Activated CD8-positive, alpha-beta T cell treated with anti-CD3 and anti-CD28 coated beads for 36 hours (primary cell): ENCODE results near the gene DNM3. TPM values are rescaled to one million over a fixed set of nuclear protein-coding genes. Genes with fewer than 3 reads are reported as not detected.

ENCODE experiments used
- ATAC-seq: fragments of 200-7000 bp; cut with Tn5 transposase; one replicate; pipeline ENCODE4 v1.10.0; 2021; ENCODE audit warnings: mild to moderate bottlenecking, moderate library complexity
- CTCF ChIA-PET: fragments of 350-600 bp; sonication (Branson Sonifier 250); formaldehyde crosslinking; loops from one replicate; lab custom pipeline; 2021; ENCODE audit warnings: antibody characterized with exemption; lab: Charles Lee
- POLR2A ChIA-PET: fragments of 350-600 bp; sonication (Branson Sonifier 250); formaldehyde crosslinking; loops from one replicate; lab custom pipeline; 2021; ENCODE audit warnings: antibody characterized with exemption; lab: Charles Lee
- DNase-seq: peaks from one replicate; pipeline ENCODE4 v3.0.0-alpha.2; 2020
- H3K27ac Mint-ChIP-seq: one replicate; pipeline ENCODE4 v1.8.0; 2021; ENCODE audit warnings: mild to moderate bottlenecking, mixed read lengths
- H3K27me3 Mint-ChIP-seq: one replicate; pipeline ENCODE4 v1.8.0; 2021; ENCODE audit warnings: mixed read lengths
- H3K36me3 Mint-ChIP-seq: one replicate; pipeline ENCODE4 v1.8.0; 2021; ENCODE audit warnings: low read depth, mixed read lengths
- H3K4me1 Mint-ChIP-seq: one replicate; pipeline ENCODE4 v1.8.0; 2021; ENCODE audit warnings: low read depth, mixed read lengths
- H3K4me3 Mint-ChIP-seq: one replicate; pipeline ENCODE4 v1.8.0; 2021; ENCODE audit warnings: mild to moderate bottlenecking, moderate library complexity, mixed read lengths
- H3K9me3 Mint-ChIP-seq: one replicate; pipeline ENCODE4 v1.8.0; 2021; ENCODE audit warnings: mixed read lengths
- intact Hi-C: fragments of 100-400 bp; cut with micrococcal nuclease; formaldehyde crosslinking; loops from one replicate; pipeline ENCODE4 v1.10.0; 2022
- total RNA-seq, 2 experiments: library from RNA; stranded (reverse); gene quantifications; one replicate each; pipeline ENCODE4 v1.2.3, GENCODE V29; 2021
- TF ChIP-seq, protein P1 (sequence below): fragments of 200-600 bp; IDR thresholded peaks from one replicate; pipeline ENCODE4 v1.8.0; 2022; ENCODE audit warnings: antibody characterized with exemption, mild to moderate bottlenecking

Gene DNM3
- total RNA-seq, 2 experiments from 2014 or later, result 0.58 to 1.1 TPM

DNA sequence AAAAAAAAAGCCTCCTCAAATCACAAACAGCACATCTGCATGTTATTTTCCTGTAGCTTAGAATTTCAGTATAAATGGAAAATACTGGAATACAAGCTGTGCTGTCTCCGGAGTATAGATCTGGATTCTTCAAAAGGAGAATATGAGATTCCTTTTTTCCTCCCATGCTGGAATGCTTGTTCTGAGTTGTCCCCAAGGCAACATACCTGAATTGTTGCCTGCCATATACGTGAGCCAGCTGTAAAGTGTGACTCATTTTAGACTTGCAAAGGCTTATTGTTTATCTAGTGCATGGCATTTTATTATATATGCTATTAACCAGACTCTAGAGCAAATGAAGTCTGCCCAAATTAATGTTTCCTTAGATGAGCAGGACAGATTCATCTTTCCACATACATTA is 484.2 kb downstream of the DNM3 start:
- Mint-ChIP-seq H3K27me3 (no peaks in the 10 kb centered on the region), H3K9me3 (peaks cover 4% of the 10 kb centered on the region), H3K27ac (no peak overlapping the region), H3K4me3 (no peak overlapping the region), H3K36me3 (peaks cover 4% of the 10 kb centered on the region), H3K4me1 (no peaks in the 10 kb centered on the region)
- intact Hi-C loops, result no loop called here
- ChIA-PET POLR2A (interaction anchor here (1.2 kb wide), 1 partner anchor 10 kb away, joined by 3 read pairs; no protein-coding TSS in a partner anchor), CTCF (interaction anchor here (1.0 kb wide), 1 partner anchor 17 kb away, joined by 3 read pairs; no protein-coding TSS in a partner anchor)
- ATAC-seq, result no peak
- TF ChIP-seq, protein P1, sequence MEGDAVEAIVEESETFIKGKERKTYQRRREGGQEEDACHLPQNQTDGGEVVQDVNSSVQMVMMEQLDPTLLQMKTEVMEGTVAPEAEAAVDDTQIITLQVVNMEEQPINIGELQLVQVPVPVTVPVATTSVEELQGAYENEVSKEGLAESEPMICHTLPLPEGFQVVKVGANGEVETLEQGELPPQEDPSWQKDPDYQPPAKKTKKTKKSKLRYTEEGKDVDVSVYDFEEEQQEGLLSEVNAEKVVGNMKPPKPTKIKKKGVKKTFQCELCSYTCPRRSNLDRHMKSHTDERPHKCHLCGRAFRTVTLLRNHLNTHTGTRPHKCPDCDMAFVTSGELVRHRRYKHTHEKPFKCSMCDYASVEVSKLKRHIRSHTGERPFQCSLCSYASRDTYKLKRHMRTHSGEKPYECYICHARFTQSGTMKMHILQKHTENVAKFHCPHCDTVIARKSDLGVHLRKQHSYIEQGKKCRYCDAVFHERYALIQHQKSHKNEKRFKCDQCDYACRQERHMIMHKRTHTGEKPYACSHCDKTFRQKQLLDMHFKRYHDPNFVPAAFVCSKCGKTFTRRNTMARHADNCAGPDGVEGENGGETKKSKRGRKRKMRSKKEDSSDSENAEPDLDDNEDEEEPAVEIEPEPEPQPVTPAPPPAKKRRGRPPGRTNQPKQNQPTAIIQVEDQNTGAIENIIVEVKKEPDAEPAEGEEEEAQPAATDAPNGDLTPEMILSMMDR, result no peak
- DNase-seq, result no peak

DNA sequence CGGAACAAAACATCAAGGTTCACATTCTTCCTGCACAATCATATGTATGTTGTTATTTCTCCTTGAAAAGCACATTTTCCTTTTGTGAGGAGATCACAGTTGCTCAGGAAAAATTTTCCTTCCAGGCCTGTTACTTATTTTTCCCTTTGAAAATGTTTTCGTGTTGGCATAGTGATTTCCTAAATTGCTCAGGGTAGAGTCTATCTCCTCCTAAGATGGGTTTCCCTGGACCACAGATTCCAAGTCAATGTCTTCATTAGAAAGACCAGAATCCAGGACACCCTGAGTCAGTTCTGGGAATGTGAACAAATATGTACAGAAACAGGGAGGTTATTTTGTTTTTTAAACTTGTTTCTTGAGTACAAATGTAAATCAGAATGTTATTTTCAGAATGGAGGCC is 484.8 kb downstream of the DNM3 start:
- intact Hi-C loops, result no loop called here
- TF ChIP-seq, protein P1, result no peak
- H3K9me3 Mint-ChIP-seq, result peaks cover 4% of the 10 kb centered on the region
- peaks cover 4% of the 10 kb centered on the region for H3K36me3 Mint-ChIP-seq
- POLR2A ChIA-PET, result no interaction called here
- no peak for ATAC-seq
- DNase-seq, result no peak
- H3K27ac Mint-ChIP-seq, result no peak overlapping the region
- no peaks in the 10 kb centered on the region for H3K4me1 Mint-ChIP-seq
- H3K4me3 Mint-ChIP-seq, result no peak overlapping the region
- H3K27me3 Mint-ChIP-seq, result no peaks in the 10 kb centered on the region
- CTCF ChIA-PET, result interaction anchor here (1.0 kb wide), 1 partner anchor 18 kb away, joined by 3 read pairs; no protein-coding TSS in a partner anchor

DNA sequence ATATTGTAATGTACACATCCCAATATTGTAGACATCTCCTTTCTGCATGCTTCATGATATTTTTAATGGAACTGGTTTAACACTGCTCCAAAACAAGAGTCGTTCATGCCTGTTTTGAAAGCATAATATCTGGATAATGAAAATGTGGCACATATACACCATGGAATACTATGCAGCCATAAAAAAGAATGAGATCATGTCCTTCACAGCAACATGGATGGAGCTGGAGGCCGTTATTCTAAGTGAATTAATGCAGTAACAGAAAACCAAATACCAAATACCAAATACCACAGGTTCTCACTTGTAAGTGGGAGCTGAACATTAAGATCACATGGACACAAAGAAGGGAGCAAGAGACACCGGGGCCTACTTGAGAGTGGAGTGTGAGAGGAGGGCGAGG is 487.0 kb downstream of the DNM3 start:
- ATAC-seq, result no peak
- Mint-ChIP-seq H3K27ac (no peak overlapping the region), H3K4me1 (no peaks in the 10 kb centered on the region), H3K9me3 (peaks cover 4% of the 10 kb centered on the region), H3K4me3 (no peak overlapping the region), H3K36me3 (peaks cover 4% of the 10 kb centered on the region), H3K27me3 (no peaks in the 10 kb centered on the region)
- intact Hi-C loops, result no loop called here
- CTCF ChIA-PET, result no interaction called here
- DNase-seq, result no peak
- TF ChIP-seq, protein P1, result no peak
- POLR2A ChIA-PET, result no interaction called here

DNA sequence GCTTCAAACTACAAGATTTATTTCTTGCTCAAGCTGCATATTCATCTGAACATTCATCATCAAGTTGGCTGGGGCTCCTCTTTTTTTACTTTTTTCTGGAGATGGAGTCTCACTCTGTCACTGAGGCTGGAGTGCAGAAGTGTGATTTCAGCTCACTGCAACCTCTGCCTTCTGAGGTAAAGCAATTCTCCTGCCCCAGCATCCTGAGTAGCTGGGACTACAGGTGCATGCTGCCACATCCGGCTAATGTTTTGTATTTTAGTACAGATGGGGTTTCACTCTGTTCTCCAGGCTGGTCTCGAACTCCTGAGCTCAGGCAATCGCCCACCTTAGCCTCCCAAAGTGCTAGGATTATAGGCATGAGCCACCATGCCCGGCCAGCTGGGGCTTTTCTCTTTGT is 490.9 kb downstream of the DNM3 start:
- H3K36me3 Mint-ChIP-seq, result peaks cover 4% of the 10 kb centered on the region
- no peaks in the 10 kb centered on the region for H3K4me1 Mint-ChIP-seq
- intact Hi-C loops, result no loop called here
- DNase-seq (no peak), ATAC-seq (no peak)
- H3K27me3 Mint-ChIP-seq, result no peaks in the 10 kb centered on the region
- H3K9me3 Mint-ChIP-seq, result peaks cover 4% of the 10 kb centered on the region
- TF ChIP-seq, protein P1, result no peak
- H3K4me3 Mint-ChIP-seq, result no peak overlapping the region
- ChIA-PET CTCF (no interaction called here), POLR2A (no interaction called here)
- H3K27ac Mint-ChIP-seq, result no peak overlapping the region

DNA sequence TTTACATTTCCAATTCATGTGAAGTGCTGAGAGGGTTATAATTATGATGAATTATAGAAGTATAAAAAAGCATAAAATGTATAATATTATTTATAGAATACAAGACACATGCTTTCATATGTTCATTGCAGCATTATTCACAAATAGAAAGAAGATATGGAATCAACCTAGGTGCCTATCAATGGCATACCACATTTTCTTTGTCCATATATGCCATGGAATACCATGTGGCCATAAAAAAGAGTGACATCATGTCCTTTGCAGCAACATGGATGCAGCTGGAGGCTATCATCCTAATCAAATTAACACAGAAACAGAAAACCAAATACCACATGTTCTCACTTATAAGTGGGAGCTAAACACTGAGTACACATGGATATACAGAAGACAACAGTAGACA is 494.1 kb downstream of the DNM3 start:
- ChIA-PET POLR2A (interaction anchor here (0.7 to 1.1 kb wide), 2 partner anchors 10 to 40 kb away, joined by 3 read pairs; no protein-coding TSS in a partner anchor), CTCF (no interaction called here)
- DNase-seq, result no peak
- TF ChIP-seq, protein P1, result no peak
- Mint-ChIP-seq H3K27me3 (no peaks in the 10 kb centered on the region), H3K27ac (no peak overlapping the region), H3K36me3 (no peaks in the 10 kb centered on the region), H3K4me1 (peaks cover 17% of the 10 kb centered on the region), H3K9me3 (no peaks in the 10 kb centered on the region), H3K4me3 (no peak overlapping the region)
- intact Hi-C loops, result no loop called here
- no peak for ATAC-seq
